IMR-90 (cell line): ENCODE data around the gene FAM228B. TPM values are rescaled to one million over a fixed set of nuclear protein-coding genes. Genes with fewer than 3 reads are reported as not detected.

ENCODE experiments used
- ATAC-seq: fragments of 200-7000 bp; cut with Tn5 transposase; 2 replicates; pipeline ENCODE4 v1.9.1; 2020; ENCODE audit warnings: low read depth, mild to moderate bottlenecking, moderate library complexity
- BruUV-seq: library from RNA; stranded (reverse); fragments of 400-500 nt; replicated peaks from 2 replicates; lab custom pipeline; 2021; lab: Mats Ljungman, UMichigan
- CTCF ChIA-PET: fragments of 300-600 bp; formaldehyde crosslinking; extraction: SDS; loops from one replicate; lab custom pipeline; 2021; ENCODE audit warnings: antibody characterized with exemption; lab: Yijun Ruan, JAX
- POLR2A ChIA-PET: fragments of 300-600 bp; sonication (Branson Sonifier 250); formaldehyde crosslinking; loops from one replicate; lab custom pipeline; 2022; ENCODE audit warnings: antibody characterized with exemption; ENCODE audit not compliant: unreplicated experiment; lab: Charles Lee
- DNase-seq: peaks from one replicate; pipeline ENCODE4 v3.0.0; 2013
- H2AFZ ChIP-seq: replicated peaks from 2 replicates; pipeline ENCODE3; 2013; ENCODE audit warnings: low read length, mild to moderate bottlenecking; ENCODE audit not compliant: poor library complexity
- H2AK5ac ChIP-seq: 2 replicates; pipeline ENCODE4 v1.6.1; 2013; ENCODE audit warnings: low read depth, low read length, inconsistent platforms
- H2AK9ac ChIP-seq: replicated peaks from 2 replicates; pipeline ENCODE3; 2013; ENCODE audit warnings: mild to moderate bottlenecking, low read depth, low read length, moderate library complexity; ENCODE audit not compliant: poor library complexity
- H2BK120ac ChIP-seq: 2 replicates; pipeline ENCODE4 v1.6.1; 2013; ENCODE audit warnings: low read depth, low read length, inconsistent platforms
- H2BK15ac ChIP-seq: 3 replicates; pipeline ENCODE4 v1.6.1; 2013; ENCODE audit warnings: low read depth, low read length, inconsistent platforms
- H2BK20ac ChIP-seq: 2 replicates; pipeline ENCODE4 v1.6.1; 2013; ENCODE audit warnings: low read depth, mild to moderate bottlenecking, inconsistent platforms, low read length, moderate library complexity
- H2BK5ac ChIP-seq: 2 replicates; pipeline ENCODE4 v1.6.1; 2013; ENCODE audit warnings: mild to moderate bottlenecking, low read depth, low read length, inconsistent platforms; ENCODE audit not compliant: poor library complexity, severe bottlenecking
- H3K14ac ChIP-seq: replicated peaks from 2 replicates; pipeline ENCODE4 v1.6.1; 2013; ENCODE audit warnings: low read depth, low read length, inconsistent platforms
- H3K18ac ChIP-seq: 2 replicates; pipeline ENCODE4 v1.6.1; 2013; ENCODE audit warnings: low read depth, low read length, control low read depth
- H3K23ac ChIP-seq: 2 replicates; pipeline ENCODE4 v1.6.1; 2013; ENCODE audit warnings: low read depth, low read length, inconsistent platforms
- H3K27ac ChIP-seq: 2 replicates; pipeline ENCODE4 v1.5.1; 2013; ENCODE audit warnings: mild to moderate bottlenecking, control low read depth, low read length; ENCODE audit not compliant: insufficient read depth
- H3K27me3 ChIP-seq: 2 replicates; pipeline ENCODE4 v1.6.1; 2013; ENCODE audit warnings: low read length; ENCODE audit not compliant: control insufficient read depth, insufficient read depth
- H3K36me3 ChIP-seq: 2 replicates; pipeline ENCODE4 v1.6.1; 2013; ENCODE audit warnings: low read length, mixed read lengths; ENCODE audit not compliant: control insufficient read depth, insufficient read depth
- H3K4ac ChIP-seq: 2 replicates; pipeline ENCODE4 v1.6.1; 2013; ENCODE audit warnings: low read depth, low read length, inconsistent platforms
- H3K4me1 ChIP-seq: 2 replicates; pipeline ENCODE4 v1.6.1; 2013; ENCODE audit warnings: low read length, mixed read lengths; ENCODE audit not compliant: control insufficient read depth, insufficient read depth
- H3K4me2 ChIP-seq: 2 replicates; pipeline ENCODE4 v1.6.1; 2013; ENCODE audit warnings: low read depth, mild to moderate bottlenecking, control low read depth, low read length, moderate library complexity
- H3K4me3 ChIP-seq: 2 replicates; pipeline ENCODE4 v1.5.1; 2013; ENCODE audit warnings: low read depth, mild to moderate bottlenecking, control low read depth, low read length, moderate library complexity; ENCODE audit not compliant: insufficient read depth
- H3K56ac ChIP-seq: 2 replicates; pipeline ENCODE4 v1.6.1; 2013; ENCODE audit warnings: low read length, inconsistent platforms; ENCODE audit not compliant: insufficient read depth; ENCODE audit errors: extremely low read depth
- H3K79me1 ChIP-seq, 2 experiments: 2 replicates each; pipeline ENCODE4 v1.6.1; 2013; ENCODE audit warnings: low read length in 2 of 2, inconsistent platforms in 1 of 2, low read depth in 1 of 2
- H3K9ac ChIP-seq: 2 replicates; pipeline ENCODE4 v1.6.1; 2013; ENCODE audit warnings: low read depth, low read length, control low read depth
- H3K9me1 ChIP-seq: 2 replicates; pipeline ENCODE4 v1.6.1; 2013; ENCODE audit warnings: low read length, inconsistent platforms; ENCODE audit not compliant: insufficient read depth
- H3K9me3 ChIP-seq: 2 replicates; pipeline ENCODE4 v1.6.1; 2013; ENCODE audit warnings: low read length; ENCODE audit not compliant: control insufficient read depth, insufficient read depth
- H4K20me1 ChIP-seq: 2 replicates; pipeline ENCODE4 v1.6.1; 2013; ENCODE audit warnings: low read length, inconsistent platforms; ENCODE audit not compliant: insufficient read depth
- H4K5ac ChIP-seq: 2 replicates; pipeline ENCODE4 v1.6.1; 2013; ENCODE audit warnings: mild to moderate bottlenecking, low read depth, low read length, control low read depth
- H4K8ac ChIP-seq, 2 experiments: 2 replicates each; pipeline ENCODE4 v1.6.1; 2013; ENCODE audit warnings: low read depth in 2 of 2, low read length in 2 of 2, control low read depth in 1 of 2, inconsistent platforms in 1 of 2
- H4K91ac ChIP-seq: 2 replicates; pipeline ENCODE4 v1.6.1; 2013; ENCODE audit warnings: low read depth, low read length, inconsistent platforms; ENCODE audit not compliant: insufficient read depth
- BHLHE40 ChIP-seq: fragments of 150-350 bp; IDR thresholded peaks from 2 replicates; pipeline ENCODE4 v1.6.1; 2016; ENCODE audit warnings: mild to moderate bottlenecking, low read depth, low read length
- CEBPB ChIP-seq: IDR thresholded peaks from 2 replicates; pipeline ENCODE4 v1.6.1; 2012; ENCODE audit warnings: low read depth, low read length, improper control_type of control experiment
- CHD1 ChIP-seq: IDR thresholded peaks from 2 replicates; pipeline ENCODE4 v1.6.1; 2012; ENCODE audit warnings: low read depth, low read length, improper control_type of control experiment
- CTCF ChIP-seq: conservative IDR thresholded peaks from 2 replicates; pipeline ENCODE4 v1.5.1; 2012; ENCODE audit warnings: mild to moderate bottlenecking, low read depth, low read length, improper control_type of control experiment
- ELK1 ChIP-seq: fragments of 150-350 bp; IDR thresholded peaks from 2 replicates; pipeline ENCODE4 v1.6.1; 2016; ENCODE audit warnings: low read depth, mild to moderate bottlenecking, low read length, moderate library complexity, borderline replicate concordance
- FOS ChIP-seq: fragments of 150-350 bp; IDR thresholded peaks from 2 replicates; pipeline ENCODE4 v1.6.1; 2016; ENCODE audit warnings: low read depth, low read length
- MAFK ChIP-seq: IDR thresholded peaks from 2 replicates; pipeline ENCODE4 v1.6.1; 2012; ENCODE audit warnings: low read depth, low read length, improper control_type of control experiment
- MAZ ChIP-seq: IDR thresholded peaks from 2 replicates; pipeline ENCODE4 v1.6.1; 2012; ENCODE audit warnings: low read depth, mild to moderate bottlenecking, low read length, improper control_type of control experiment, moderate library complexity, borderline replicate concordance
- MXI1 ChIP-seq: IDR thresholded peaks from 2 replicates; pipeline ENCODE4 v1.6.1; 2012; ENCODE audit warnings: low read depth, mild to moderate bottlenecking, low read length, moderate library complexity, borderline replicate concordance
- NFE2L2 ChIP-seq: fragments of 150-350 bp; IDR thresholded peaks from 2 replicates; pipeline ENCODE4 v1.6.1; 2016; ENCODE audit warnings: low read depth, mild to moderate bottlenecking, low read length
- RAD21 ChIP-seq: IDR thresholded peaks from 2 replicates; pipeline ENCODE4 v1.6.1; 2012; ENCODE audit warnings: low read length, improper control_type of control experiment
- RFX5 ChIP-seq: IDR thresholded peaks from 2 replicates; pipeline ENCODE4 v1.8.0; 2012; ENCODE audit warnings: low read depth, mild to moderate bottlenecking, low read length, moderate library complexity
- WGBS, 2 experiments: methylation state at CpG; one replicate each; pipeline versions ENCODE4 v1.1.5 to v1.1.7; 2013; ENCODE audit warnings: missing lambda C conversion rate in 2 of 2; ENCODE audit not compliant: insufficient read length in 1 of 2; ENCODE audit errors: extremely low coverage in 2 of 2; 5-methylcytosine and 5-hydroxymethylcytosine counted together
- dilution Hi-C: fragments of 300-500 bp; cut with HindIII; formaldehyde crosslinking; loops from one replicate; pipeline ENCODE4 v1.14.3; 2018; ENCODE audit warnings: low sequenced_read_pairs; ENCODE audit not compliant: unreplicated experiment
- in situ Hi-C: fragments of 300-500 bp; cut with MboI; formaldehyde crosslinking; loops from 3 replicates; pipeline ENCODE4 v1.14.3; 2019; ENCODE audit warnings: low sequenced_read_pairs, inconsistent platforms, mixed read lengths
- intact Hi-C: fragments of 100-400 bp; cut with micrococcal nuclease; formaldehyde crosslinking; loops from 2 replicates; pipeline ENCODE4 v1.10.0; 2022
- polyA plus RNA-seq, 3 experiments: library from polyadenylated mRNA; depleted of rRNA; stranded (reverse); fragments of >200 nt; gene quantifications; 2 replicates each; pipeline ENCODE4 v1.2.3, GENCODE V29; 2012; ENCODE audit warnings: low replicate concordance in 1 of 3
- total RNA-seq: library from RNA; depleted of rRNA; stranded (reverse); fragments of >200 nt; gene quantifications from 2 replicates; pipeline ENCODE4 v1.2.3, GENCODE V29; 2012
- TF ChIP-seq, protein P1 (sequence below): fragments of 150-350 bp; IDR thresholded peaks from 2 replicates; pipeline ENCODE4 v1.6.1; 2017; ENCODE audit warnings: mild to moderate bottlenecking, antibody characterized with exemption, low read length, low read depth

Gene FAM228B
- total and polyA plus RNA-seq, 2 of the 4 experiments (the other 2 are of a cell fraction): 2.0 to 2.9 TPM

- H2AK9ac ChIP-seq: peak within 1 kb of the TSS; percentile 99
- H4K8ac ChIP-seq: peak within 1 kb of the TSS; percentile 74 to 96
- no peaks in the 10 kb centered on the region for H3K27me3 ChIP-seq
- H2BK20ac ChIP-seq: peak within 1 kb of the TSS; percentile 55; the same call in 1 of the 2 replicates
- ChIA-PET CTCF (interaction anchor here (0.6 to 2.0 kb wide), 12 partner anchors 13 to 1678 kb away, joined by 3 to 10 read pairs (median 4); partner anchors contain the start of genes ATAD2B and PFN4), POLR2A (interaction anchor here (0.6 to 1.0 kb wide), 5 partner anchors 10 to 1004 kb away, joined by 3 read pairs; partner anchors contain the start of genes FAM228B and PFN4)
- H4K91ac ChIP-seq: peak within 1 kb of the TSS; percentile 91
- H3K4me2 ChIP-seq: peak within 1 kb of the TSS; percentile 86
- peaks cover 11% of the 10 kb centered on the region for H3K9me1 ChIP-seq
- dilution Hi-C loops (no loop called here), in situ Hi-C loops (no loop called here), intact Hi-C loops (loop anchor here (1.0 to 2.0 kb wide), 3 partner anchors 157 to 298 kb away; partner anchors contain the start of gene ATAD2B)
- H3K4me1 ChIP-seq: peaks cover 4% of the 10 kb centered on the region; the same call in 1 of the 2 replicates
- peak; percentile 84 for DNase-seq
- H3K18ac ChIP-seq: peak within 1 kb of the TSS; percentile 78
- H2AFZ ChIP-seq: peak within 1 kb of the TSS; percentile 99
- peak; percentile 93 for ATAC-seq
- peak within 1 kb of the TSS; percentile 80 for H4K5ac ChIP-seq
- peaks cover 12 to 31% of the 10 kb centered on the region in 2 experiments for H3K79me1 ChIP-seq
- no peaks in the 10 kb centered on the region for H3K9me3 ChIP-seq
- peak within 1 kb of the TSS; percentile 81 for H2BK5ac ChIP-seq
- peak within 1 kb of the TSS; percentile 91 for H2AK5ac ChIP-seq
- H3K4ac ChIP-seq: peak within 1 kb of the TSS; percentile 97
- H3K36me3 ChIP-seq: peaks cover 15% of the 10 kb centered on the region
- peak within 1 kb of the TSS; percentile 89 for H2BK120ac ChIP-seq
- no TSS peak for BruUV-seq
- peak within 1 kb of the TSS; percentile 70 for H3K4me3 ChIP-seq
- H3K23ac ChIP-seq: peak within 1 kb of the TSS; percentile 85
- H3K27ac ChIP-seq: peak within 1 kb of the TSS; percentile 89
- peak within 1 kb of the TSS; percentile 78; the same call in 2 of the 3 replicates for H2BK15ac ChIP-seq
- H4K20me1 ChIP-seq: no peaks in the 10 kb centered on the region
- H3K56ac ChIP-seq: peak within 1 kb of the TSS; percentile 91
- H3K14ac ChIP-seq: peak within 1 kb of the TSS; percentile 87
- 7% methylated on average over 3 of the region's 44 CpGs; no CpG with 5 or more reads in 1 of the 2 experiments for WGBS, 2 experiments
- peak within 1 kb of the TSS; percentile 79 for H3K9ac ChIP-seq
- TF ChIP-seq MAFK: no peak
- TF ChIP-seq RFX5: no peak
- no peak for TF ChIP-seq MXI1
- TF ChIP-seq MAZ: peak; percentile 38; the same call in 1 of the 2 replicates
- TF ChIP-seq NFE2L2: no peak
- TF ChIP-seq ELK1: no peak
- no peak for TF ChIP-seq CHD1
- TF ChIP-seq BHLHE40: no peak
- TF ChIP-seq, protein P1, sequence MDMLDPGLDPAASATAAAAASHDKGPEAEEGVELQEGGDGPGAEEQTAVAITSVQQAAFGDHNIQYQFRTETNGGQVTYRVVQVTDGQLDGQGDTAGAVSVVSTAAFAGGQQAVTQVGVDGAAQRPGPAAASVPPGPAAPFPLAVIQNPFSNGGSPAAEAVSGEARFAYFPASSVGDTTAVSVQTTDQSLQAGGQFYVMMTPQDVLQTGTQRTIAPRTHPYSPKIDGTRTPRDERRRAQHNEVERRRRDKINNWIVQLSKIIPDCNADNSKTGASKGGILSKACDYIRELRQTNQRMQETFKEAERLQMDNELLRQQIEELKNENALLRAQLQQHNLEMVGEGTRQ: no peak
- TF ChIP-seq RAD21: peak; percentile 79
- TF ChIP-seq FOS: no peak
- TF ChIP-seq CTCF: peak; percentile 91
- no peak for TF ChIP-seq CEBPB
Observed at GRCh38 chr2:24084386-24085199, 38.7 kb upstream of the FAM228B start, which contains the start of gene TP53I3. Gene TP53I3 (minus strand): TSS chr2:24084834. CDS start chr2:24084326, 508 bp downstream.
